Middle frontal gyrus (tissue), 1 donor: Measurements from ENCODE around the gene DIPK2A.

Source experiments
- DNase-seq: peaks from one replicate; pipeline ENCODE4 v3.0.0-alpha.2; 2015; ENCODE audit warnings: low spot score; ENCODE audit errors: extremely low spot score

DIPK2A gene

DNA sequence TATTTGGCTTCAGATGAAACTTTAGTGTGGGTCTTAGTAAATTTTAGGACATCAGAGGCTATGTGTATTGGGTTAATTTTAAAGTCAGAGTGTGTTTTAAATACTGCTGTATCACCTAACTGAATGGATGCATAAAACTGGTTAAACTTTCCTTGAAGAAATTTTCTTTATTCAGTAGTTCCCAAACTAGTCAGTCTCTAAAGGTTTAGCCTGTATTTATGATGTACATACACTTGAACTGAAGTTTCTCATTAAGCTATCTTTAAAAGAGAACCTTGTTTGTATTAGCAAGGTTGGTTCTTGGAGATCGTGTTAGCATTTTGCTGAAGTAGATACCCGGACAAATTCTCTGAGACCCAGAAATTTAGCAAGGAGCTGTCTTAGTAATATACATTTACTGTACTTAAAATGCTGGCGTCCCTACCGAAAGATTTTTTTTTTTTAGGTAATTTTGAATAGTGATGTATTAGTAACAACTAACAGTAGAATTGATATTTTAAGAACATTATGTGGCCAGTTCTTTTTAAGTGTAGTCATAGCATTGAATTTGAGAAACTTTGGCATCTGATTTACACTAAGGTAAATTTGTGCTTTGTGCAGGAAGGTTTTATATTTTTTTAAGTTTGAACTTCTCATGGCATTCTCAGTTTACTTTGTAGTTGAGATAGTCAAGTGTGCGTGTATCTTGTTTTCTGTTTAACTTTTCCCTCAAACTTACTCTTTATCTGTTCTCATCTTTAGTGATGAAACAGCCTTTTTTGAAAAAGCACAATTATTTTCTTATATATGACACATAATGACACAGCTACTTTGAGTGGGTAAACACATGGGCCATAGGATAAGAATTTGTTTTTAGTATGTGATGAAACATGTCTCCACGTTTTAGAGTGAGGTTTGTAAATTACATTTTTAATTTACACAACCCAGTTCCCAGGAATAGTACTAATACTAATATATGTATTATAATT, 2.9 kb downstream of the DIPK2A start:
- no peak for DNase-seq

DNA sequence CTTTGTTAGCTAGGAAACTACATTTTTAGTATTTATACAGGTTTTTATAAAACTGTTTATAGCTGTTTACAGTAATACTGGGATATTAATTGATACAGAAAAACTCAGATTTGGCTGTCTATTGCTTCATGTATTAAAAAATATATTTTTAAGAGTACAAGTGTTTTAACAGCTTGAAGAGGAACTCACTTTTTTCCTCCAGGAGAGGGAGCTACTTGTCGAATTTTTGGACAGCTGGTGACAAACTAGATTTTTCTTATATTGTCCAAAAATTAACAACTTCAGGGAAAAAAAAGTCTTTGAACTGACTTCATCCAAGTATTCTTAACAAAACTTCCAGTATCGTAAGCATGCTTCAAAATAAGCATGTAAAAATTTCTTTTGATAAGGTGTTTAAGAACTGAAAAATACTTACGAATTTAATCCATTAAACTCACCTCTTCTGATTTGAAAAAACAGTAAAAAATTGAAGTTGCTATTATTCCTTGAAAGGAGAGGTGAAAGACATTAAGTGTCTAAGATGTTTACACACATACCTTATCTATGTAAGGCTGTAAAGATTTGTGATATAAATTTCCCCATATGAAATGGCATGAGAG, 4.0 kb downstream of the DIPK2A start:
- peak; percentile 63 for DNase-seq

DNA sequence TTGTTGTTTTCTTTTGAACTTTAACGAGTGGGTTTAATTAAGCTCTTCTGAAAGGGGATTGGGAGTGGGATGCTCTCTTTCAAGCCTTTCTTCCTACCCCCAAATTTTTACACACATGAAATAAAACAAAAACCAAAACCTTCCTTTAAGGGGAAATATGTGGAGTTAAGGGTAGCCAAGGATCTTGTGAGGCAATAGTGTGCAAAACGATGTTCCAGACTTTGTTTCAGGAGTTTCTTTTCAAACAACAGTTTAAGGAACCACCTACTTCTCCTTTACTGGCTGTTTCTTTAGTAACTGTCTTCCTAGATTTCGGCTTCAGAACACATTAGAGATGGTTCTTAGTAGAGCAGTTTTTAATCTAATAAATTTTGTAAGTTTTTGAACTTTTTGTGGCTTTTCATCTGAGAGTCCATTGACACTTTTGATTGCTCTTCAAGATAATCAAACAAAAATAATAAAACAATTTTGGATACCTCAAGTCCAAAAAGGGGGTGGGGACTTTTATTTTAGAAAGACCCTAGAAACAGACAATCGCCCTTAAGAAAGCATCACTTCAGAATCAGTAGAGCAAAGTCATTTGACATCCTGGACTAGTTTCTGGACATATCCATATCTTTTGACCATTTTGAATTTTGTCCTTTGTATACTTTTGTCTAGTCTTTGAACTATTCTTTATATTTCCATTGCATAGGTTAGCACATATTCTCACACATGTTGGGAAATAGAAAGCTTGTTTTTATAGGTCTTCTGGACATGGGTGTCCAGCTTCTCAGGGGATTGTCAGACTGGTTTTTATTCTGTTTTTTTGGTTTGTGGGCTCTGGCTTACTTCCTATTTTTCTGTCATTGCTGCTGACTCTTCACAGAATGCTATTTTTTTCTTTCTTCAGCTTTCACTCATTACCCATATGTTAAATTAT, 6.0 kb downstream of the DIPK2A start:
- no peak for DNase-seq

DNA sequence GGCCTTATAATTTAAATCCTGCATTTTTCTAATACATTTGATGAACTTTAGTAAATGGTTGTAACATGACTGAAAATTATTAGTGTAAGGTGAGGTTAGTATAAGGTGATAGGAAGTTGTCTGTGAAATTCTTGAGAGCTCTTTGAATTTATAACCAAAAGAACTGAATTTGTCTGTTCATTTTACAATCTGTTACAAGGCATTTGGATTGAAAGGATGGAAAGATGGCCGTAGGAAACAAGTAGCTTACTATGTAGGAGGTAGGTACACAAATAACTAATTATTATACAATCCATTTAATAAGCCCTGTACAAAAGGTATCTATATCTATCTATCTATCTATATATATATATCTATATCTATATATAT, 6.6 kb downstream of the DIPK2A start:
- DNase-seq: no peak

DNA sequence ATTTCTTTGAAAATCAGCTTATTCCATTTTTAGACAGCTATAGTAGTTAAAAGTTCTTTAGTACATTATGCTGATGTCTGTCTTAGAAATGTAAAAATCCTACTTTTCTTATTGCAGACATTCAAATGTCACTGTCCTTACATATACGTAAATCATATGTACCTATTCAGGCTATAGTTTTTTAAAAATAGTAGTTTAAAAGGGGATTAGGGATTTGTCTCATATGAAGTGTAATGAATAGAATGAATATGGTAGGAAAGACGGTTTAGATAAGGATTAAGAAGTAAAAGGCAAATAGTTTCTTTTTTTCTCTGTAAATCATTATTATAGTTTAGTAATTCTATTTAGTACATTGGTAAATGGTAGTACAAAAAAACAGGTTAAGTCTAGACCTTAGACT, 7.4 kb downstream of the DIPK2A start:
- DNase-seq: no peak

DNA sequence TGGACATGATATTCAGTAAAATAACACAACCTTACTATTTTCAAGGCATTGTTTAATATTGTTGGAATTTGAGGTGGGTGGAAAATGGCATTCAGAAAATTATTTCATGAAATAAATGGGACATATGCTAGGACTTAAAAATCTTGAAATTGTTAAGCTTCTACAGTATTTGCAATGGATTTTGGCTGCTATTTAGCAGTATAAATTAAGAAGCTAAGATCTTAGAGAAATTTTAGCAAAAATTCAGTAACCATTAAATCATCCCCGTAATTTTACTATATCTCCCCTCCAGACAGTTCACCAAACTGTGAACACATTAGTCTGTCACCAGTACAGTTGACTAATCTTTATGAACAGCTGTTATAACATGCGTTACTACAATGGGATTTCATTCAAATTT, 8.2 kb downstream of the DIPK2A start:
- no peak for DNase-seq

DNA sequence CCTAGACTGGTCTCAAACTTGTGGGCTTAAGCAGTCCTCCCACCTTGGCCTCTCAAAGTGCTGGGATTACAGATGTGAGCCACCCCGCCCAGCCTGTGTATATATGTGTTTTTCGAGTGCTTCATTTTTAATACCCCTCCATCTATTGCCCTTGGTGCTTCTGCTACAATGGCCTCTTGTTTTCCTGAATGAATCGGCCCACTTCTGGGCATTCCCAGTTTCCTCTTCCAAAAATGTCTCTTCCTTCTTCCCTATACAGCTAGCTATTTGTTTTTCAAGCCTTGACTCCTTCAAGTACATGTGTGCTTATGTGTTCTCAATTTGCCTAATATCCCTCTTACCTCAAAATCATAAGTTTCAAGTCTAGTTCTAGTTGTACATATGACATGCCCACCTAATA, 16.7 kb downstream of the DIPK2A start:
- DNase-seq: no peak

DNA sequence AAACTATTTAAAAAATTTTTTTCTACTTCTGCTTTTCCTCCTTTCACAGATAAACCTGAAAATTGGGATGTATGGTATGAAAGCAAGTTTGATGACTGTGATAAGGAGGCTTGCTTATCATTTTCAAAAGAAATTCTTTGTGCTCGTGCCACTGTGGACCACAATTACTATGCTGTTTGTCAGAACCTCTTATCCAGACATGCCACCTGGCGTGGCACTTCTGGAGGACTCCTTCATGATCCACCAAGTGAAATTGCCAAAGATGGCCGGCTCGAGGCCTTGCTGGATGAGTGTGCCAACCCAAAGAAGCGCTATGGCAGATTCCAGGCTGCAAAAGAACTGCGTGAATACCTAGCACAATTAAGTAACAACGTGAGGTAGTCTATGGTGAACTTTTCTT, 17.8 kb downstream of the DIPK2A start:
- no peak for DNase-seq

DNA sequence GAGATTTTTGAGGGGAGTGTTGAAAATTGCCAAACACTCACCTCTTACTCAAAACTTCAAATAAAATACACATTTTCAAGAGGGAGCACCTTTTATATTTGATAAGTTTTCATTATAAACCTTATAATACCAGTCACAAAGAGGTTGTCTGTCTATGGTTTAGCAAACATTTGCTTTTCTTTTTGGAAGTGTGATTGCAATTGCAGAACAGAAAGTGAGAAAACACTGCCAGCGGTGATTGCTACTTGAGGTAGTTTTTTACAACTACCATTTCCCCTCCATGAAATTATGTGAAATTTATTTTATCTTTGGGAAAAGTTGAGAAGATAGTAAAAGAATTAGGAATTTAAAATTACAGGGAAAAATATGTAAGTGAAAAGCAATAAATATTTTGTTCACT, 20.1 kb downstream of the DIPK2A start:
- DNase-seq: no peak

DNA sequence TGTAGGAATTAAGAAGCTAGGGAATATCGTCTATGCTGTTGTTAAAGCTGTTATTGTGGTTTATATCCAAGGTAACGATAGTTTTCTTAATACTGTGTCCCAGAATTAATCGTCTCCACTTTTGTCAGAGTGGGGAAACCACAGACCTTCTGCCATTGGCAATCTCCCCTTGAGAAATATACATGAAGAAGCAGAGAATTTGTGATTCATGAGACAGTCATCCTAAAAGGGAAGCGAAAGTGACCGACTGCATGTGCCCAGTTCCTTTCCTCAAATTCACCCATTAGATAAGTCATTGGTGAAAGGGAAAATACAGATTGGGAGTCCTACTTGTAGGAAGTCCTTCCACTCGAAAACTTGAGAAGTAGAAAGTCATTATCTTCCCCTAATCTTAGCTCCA, 26.6 kb downstream of the DIPK2A start:
- DNase-seq: no peak

DNA sequence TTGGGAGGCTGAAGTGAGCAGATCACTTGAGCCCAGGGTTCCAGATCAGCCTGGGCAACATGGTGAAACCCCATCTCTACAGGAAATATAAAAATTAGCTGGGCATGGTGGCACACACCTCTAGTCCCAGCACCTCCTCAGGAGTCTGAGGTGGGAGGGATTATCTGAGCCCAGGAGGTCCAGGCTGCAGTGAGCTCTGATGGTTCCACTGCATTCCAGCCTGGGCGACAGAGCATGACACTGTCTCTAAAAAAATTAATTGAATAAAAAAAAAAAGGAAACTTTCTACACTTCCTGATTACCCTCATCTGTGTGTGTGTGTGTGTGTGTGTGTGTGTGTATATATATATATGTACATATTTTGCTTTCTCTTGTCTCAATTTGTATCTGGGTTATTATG, 31.4 kb downstream of the DIPK2A start:
- no peak for DNase-seq

DNA sequence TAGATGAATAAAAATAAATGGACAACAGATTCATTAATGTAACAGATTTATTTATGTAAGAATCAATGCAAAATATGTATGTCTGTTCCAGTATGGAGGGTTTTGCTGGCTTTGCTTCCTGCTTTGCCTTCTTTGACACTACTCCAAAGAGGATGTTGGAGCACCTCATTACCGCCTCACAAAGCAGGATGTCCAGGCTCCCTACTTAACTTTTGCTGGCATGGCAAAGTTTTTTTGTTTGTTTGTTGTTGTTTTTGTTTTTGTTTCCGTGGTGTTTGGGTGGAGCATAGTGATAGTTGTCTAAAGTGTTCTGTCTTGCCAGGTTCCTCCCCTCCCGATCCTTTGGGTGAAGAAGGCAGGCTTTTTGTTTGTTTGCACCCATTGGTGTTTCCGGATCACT, 38.7 kb downstream of the DIPK2A start:
- no peak for DNase-seq

DNA sequence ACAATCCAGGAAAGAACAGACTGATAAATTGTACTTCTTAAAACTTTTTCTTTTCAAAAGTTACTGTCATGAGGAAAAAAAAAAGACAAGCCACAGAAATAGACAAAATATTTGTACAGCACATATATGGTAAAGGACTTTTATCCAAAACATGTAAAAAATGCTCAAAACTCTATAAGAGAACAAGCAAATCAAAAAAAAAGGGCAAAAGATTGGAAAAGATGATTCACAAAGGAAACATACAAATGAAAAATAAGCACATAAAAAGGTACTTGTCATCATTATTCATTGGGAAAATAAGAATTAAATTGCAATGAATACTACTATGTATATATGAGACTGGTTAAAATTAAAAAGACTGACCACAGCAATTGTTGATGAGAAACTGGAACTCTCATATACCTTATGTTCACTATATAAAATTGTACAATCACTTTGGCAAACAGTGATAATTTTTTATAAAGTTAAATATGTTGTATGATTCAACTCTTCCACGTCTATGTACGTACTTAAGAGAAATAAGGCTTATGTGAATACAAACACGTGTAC, 39.7 kb downstream of the DIPK2A start:
- no peak for DNase-seq

DNA sequence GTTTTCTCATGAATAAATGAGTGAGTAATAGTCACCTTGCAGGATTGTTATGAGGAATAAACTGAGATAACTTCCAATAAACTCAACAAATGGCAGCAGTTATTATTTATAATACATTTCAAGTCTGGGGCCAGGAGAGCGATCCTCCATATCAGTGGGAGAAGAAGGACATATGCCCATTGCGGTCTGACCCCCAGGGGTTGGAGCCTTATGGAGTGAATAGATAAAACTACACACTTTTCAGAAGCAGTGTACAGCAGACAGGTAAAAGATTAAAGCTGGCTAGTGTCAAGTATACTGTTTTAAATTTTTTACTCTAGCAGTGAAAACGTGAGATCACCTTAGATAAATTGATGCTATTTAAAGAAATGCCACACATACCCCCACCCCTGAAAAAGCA, 43.5 kb downstream of the DIPK2A start:
- DNase-seq: no peak

DNA sequence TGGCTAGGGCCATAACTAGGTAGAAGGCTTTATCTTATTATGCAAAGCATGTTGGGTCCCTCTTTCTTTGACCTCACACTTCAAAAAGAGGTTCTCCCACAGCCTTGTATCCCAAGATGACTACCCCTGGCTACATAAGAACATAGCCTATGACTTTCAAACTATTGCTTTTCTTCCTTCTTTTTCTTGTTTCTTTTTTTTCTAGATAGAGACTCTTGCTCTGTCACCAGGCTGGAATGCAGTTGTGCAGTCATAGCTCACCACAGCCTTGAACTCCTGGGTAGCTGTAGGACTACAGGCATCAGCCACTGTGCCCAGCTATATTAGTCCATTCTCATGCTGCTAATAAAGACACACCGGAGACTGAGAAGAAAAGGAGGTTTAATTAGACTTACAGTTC, 47.2 kb downstream of the DIPK2A start:
- DNase-seq: no peak
